T follicular helper cell (primary cell): ENCODE measurements around the gene SPATA6.

Experiments used
- DNase-seq: peaks from one replicate; pipeline ENCODE4 v3.0.0-alpha.2; 2020; ENCODE audit warnings: low read depth

The SPATA6 gene

GRCh38 chr1:48251323-48251722, 220.7 kb downstream of the SPATA6 start:
- DNase-seq: no peak

GRCh38 chr1:48250572-48250971, 221.4 kb downstream of the SPATA6 start:
- no peak for DNase-seq

GRCh38 chr1:48249868-48250267, 222.1 kb downstream of the SPATA6 start:
- DNase-seq: no peak

GRCh38 chr1:48248356-48248755, 223.6 kb downstream of the SPATA6 start:
- DNase-seq: no peak

- DNase-seq: no peak
Observed at GRCh38 chr1:48246727-48247126, 225.3 kb downstream of the SPATA6 start.
